GM23338 (cell line): ENCODE data around the gene EDEM1. TPM values are rescaled to one million over a fixed set of nuclear protein-coding genes. Genes with fewer than 3 reads are reported as not detected.

Experiments used
- ATAC-seq: fragments of 200-7000 bp; cut with Tn5 transposase; 3 replicates; pipeline ENCODE4 v1.9.1; 2020
- DNase-seq: peaks from one replicate; pipeline ENCODE4 v3.0.0-alpha.2; 2015; ENCODE audit warnings: low spot score
- H2AFZ ChIP-seq: fragments of 200-600 bp; sonication (generic); 2 replicates; pipeline ENCODE4 v1.8.0; 2016; ENCODE audit warnings: antibody characterized with exemption, mild to moderate bottlenecking, moderate library complexity
- H3F3A ChIP-seq: fragments of 200-600 bp; sonication (generic); replicated peaks from 2 replicates; pipeline ENCODE4 v1.8.0; 2017; ENCODE audit warnings: antibody characterized with exemption, mixed run types, low read depth
- H3K27ac ChIP-seq: fragments of 200-600 bp; sonication (generic); 2 replicates; pipeline ENCODE4 v1.6.1; 2016; ENCODE audit warnings: low read depth
- H3K27me3 ChIP-seq: fragments of 200-600 bp; sonication (generic); 2 replicates; pipeline ENCODE4 v1.8.0; 2016; ENCODE audit warnings: mild to moderate bottlenecking, mixed run types, moderate library complexity; ENCODE audit not compliant: insufficient read depth
- H3K36me3 ChIP-seq: fragments of 200-600 bp; sonication (generic); 2 replicates; pipeline ENCODE4 v1.8.0; 2016; ENCODE audit warnings: mild to moderate bottlenecking; ENCODE audit not compliant: insufficient read depth
- H3K4me1 ChIP-seq: fragments of 200-600 bp; sonication (generic); 2 replicates; pipeline ENCODE4 v1.8.0; 2016; ENCODE audit warnings: mild to moderate bottlenecking, moderate library complexity; ENCODE audit not compliant: insufficient read depth
- H3K4me2 ChIP-seq: fragments of 200-600 bp; sonication (generic); 2 replicates; pipeline ENCODE4 v1.7.1; 2017; ENCODE audit warnings: mixed run types
- H3K4me3 ChIP-seq: fragments of 200-600 bp; sonication (generic); 2 replicates; pipeline ENCODE4 v1.6.1; 2016; ENCODE audit warnings: mixed run types
- H3K79me2 ChIP-seq: fragments of 200-600 bp; sonication (generic); replicated peaks from 2 replicates; pipeline ENCODE4 v1.8.0; 2017; ENCODE audit warnings: mild to moderate bottlenecking; ENCODE audit not compliant: insufficient read depth
- H3K9me2 ChIP-seq: fragments of 200-600 bp; sonication (generic); 2 replicates; pipeline ENCODE4 v1.8.0; 2017; ENCODE audit not compliant: insufficient read depth
- H4K20me1 ChIP-seq: fragments of 200-600 bp; sonication (generic); replicated peaks from 2 replicates; pipeline ENCODE4 v1.8.0; 2017; ENCODE audit warnings: mild to moderate bottlenecking; ENCODE audit not compliant: insufficient read depth
- H3K27ac Mint-ChIP-seq: 2 replicates; pipeline ENCODE4 v1.8.0; 2020; ENCODE audit warnings: inconsistent platforms, mild to moderate bottlenecking, moderate library complexity, mixed read lengths
- H3K27me3 Mint-ChIP-seq: 3 replicates; pipeline ENCODE4 v1.8.0; 2022; ENCODE audit warnings: low read depth, mild to moderate bottlenecking, moderate library complexity, mixed read lengths, inconsistent platforms; ENCODE audit not compliant: insufficient read depth, poor library complexity
- H3K36me3 Mint-ChIP-seq: 3 replicates; pipeline ENCODE4 v1.8.0; 2021; ENCODE audit warnings: low read depth, mild to moderate bottlenecking, inconsistent platforms, moderate library complexity, mixed read lengths
- H3K4me1 Mint-ChIP-seq: 3 replicates; pipeline ENCODE4 v1.8.0; 2020; ENCODE audit warnings: mild to moderate bottlenecking, inconsistent platforms, mixed read lengths
- H3K4me3 Mint-ChIP-seq: 3 replicates; pipeline ENCODE4 v1.8.0; 2021; ENCODE audit warnings: moderate library complexity, mild to moderate bottlenecking, inconsistent platforms, mixed read lengths
- H3K9me3 Mint-ChIP-seq: 3 replicates; pipeline ENCODE4 v1.8.0; 2020; ENCODE audit warnings: moderate library complexity, mild to moderate bottlenecking, inconsistent platforms, mixed read lengths
- CREB1 ChIP-seq: fragments of 250-450 bp; sonication (Bioruptor Pico); IDR thresholded peaks from 2 replicates; pipeline ENCODE4 v1.5.0; 2020; ENCODE audit warnings: low read depth, mild to moderate bottlenecking, moderate library complexity
- EZH2 ChIP-seq: fragments of 200-600 bp; sonication (generic); IDR thresholded peaks from one replicate; pipeline ENCODE4 v1.8.0; 2017; ENCODE audit warnings: antibody characterized with exemption, mild to moderate bottlenecking, low read depth; ENCODE audit not compliant: unreplicated experiment
- EZH2phosphoT487 ChIP-seq: fragments of 200-600 bp; sonication (generic); IDR thresholded peaks from one replicate; pipeline ENCODE4 v1.8.1; 2018; ENCODE audit warnings: antibody characterized with exemption; ENCODE audit not compliant: unreplicated experiment
- JUNB ChIP-seq: IDR thresholded peaks from one replicate; pipeline ENCODE4 v1.6.1; 2016; ENCODE audit warnings: antibody characterized with exemption; ENCODE audit not compliant: unreplicated experiment
- NANOG ChIP-seq: IDR thresholded peaks from 2 replicates; pipeline ENCODE4 v1.6.1; 2016; ENCODE audit warnings: antibody characterized with exemption, borderline replicate concordance
- POLR2AphosphoS5 ChIP-seq: IDR thresholded peaks from 2 replicates; pipeline ENCODE4 v1.6.1; 2016; ENCODE audit warnings: antibody characterized with exemption, low read depth
- STAT1 ChIP-seq: IDR thresholded peaks from one replicate; pipeline ENCODE4 v1.6.1; 2016; ENCODE audit warnings: antibody characterized with exemption; ENCODE audit not compliant: unreplicated experiment
- ZNF114 ChIP-seq: fragments of 250-450 bp; sonication (Bioruptor Pico); IDR thresholded peaks from 2 replicates; pipeline ENCODE4 v1.5.0; 2020; ENCODE audit warnings: mild to moderate bottlenecking, moderate library complexity
- ZNF331 ChIP-seq: fragments of 250-450 bp; sonication (Bioruptor Pico); IDR thresholded peaks from 2 replicates; pipeline ENCODE4 v1.5.0; 2020; ENCODE audit warnings: low read depth, mild to moderate bottlenecking, moderate library complexity
- polyA plus RNA-seq: library from polyadenylated mRNA; unstranded; fragments of >200 nt; fragmentation: Nextera tagmentation; extraction: Ambion mirVana; gene quantifications from 2 replicates; pipeline ENCODE4 v1.2.1, GENCODE V29; 2016
- total RNA-seq: library from RNA; depleted of rRNA; stranded (reverse); fragments of >200 nt; shearing (Covaris generic); gene quantifications from 2 replicates; pipeline ENCODE4 v1.2.3, GENCODE V29; 2014
- TF ChIP-seq, protein P1 (sequence below): IDR thresholded peaks from one replicate; pipeline ENCODE4 v1.6.1; 2018; ENCODE audit warnings: antibody characterized with exemption; ENCODE audit not compliant: unreplicated experiment
- TF ChIP-seq, protein P2 (sequence below): IDR thresholded peaks from 2 replicates; pipeline ENCODE4 v1.6.1; 2016; ENCODE audit warnings: antibody characterized with exemption
- TF ChIP-seq, protein P3 (sequence below), 2 experiments: fragments of 200-600 bp in 1 of 2; sonication (generic) in 1 of 2; conservative IDR thresholded peaks; 2 replicates each; pipeline versions ENCODE4 v1.5.1 to v1.6.1; 2016 to 2017; ENCODE audit warnings: antibody characterized with exemption in 2 of 2, low read depth in 2 of 2, mild to moderate bottlenecking in 2 of 2, moderate library complexity in 1 of 2
- TF ChIP-seq, protein P4 (sequence below): fragments of 250-450 bp; sonication (Bioruptor Pico); IDR thresholded peaks from 2 replicates; pipeline ENCODE4 v1.5.0; 2020; ENCODE audit warnings: mild to moderate bottlenecking, moderate library complexity

The EDEM1 gene
- total and polyA plus RNA-seq, 2 experiments from 2014 or later = 2.2 to 36.7 TPM

DNA sequence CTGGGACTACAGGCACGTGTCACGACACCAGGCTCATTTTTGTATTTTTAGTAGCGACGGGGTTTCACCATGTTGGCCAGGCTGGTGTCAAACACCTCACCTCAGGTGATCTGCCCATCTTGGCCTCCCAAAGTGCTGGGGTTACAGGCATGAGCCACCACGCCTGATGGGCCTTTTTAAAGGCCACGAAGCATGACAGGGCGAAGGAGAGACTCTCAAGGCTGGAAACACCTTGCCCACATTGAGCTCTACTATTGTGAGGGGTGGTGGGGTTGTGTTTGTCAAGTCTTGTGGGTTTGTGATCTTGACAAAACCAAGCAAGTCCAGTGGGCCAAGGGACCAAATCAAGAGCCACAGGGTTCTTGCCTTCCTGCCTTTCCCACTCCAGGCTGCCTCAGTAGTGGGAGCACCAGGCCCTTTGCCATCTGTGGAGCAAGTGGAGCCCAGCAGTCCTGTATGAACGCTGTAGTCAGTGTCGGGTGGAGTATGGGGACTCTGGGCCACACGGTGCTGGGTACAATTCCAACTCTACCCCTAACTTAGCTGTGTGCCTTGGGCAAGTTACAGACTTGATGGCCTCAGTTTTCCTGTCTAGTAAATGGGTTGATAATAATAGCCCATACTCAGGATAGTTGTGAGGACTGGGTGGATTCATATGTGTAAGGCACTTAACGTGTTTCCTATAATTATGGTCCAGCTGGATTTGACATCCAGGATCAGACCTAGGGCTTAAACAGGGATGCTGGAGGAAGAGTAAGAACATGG is 33.3 kb downstream of the EDEM1 start:
- no peak overlapping the region for H3K27ac ChIP-seq
- H3K27me3 Mint-ChIP-seq = peaks cover 5% of the 10 kb centered on the region
- H3F3A ChIP-seq = no peaks in the 10 kb centered on the region
- no peak for DNase-seq
- H2AFZ ChIP-seq = no peak overlapping the region
- no peak overlapping the region for H3K4me2 ChIP-seq
- peaks cover 21% of the 10 kb centered on the region for H3K4me1 ChIP-seq
- no peak overlapping the region for H3K4me3 Mint-ChIP-seq
- no peaks in the 10 kb centered on the region for H3K9me3 Mint-ChIP-seq
- H3K27ac Mint-ChIP-seq = no peak overlapping the region
- ATAC-seq = no peak
- H4K20me1 ChIP-seq = no peaks in the 10 kb centered on the region; the same call in 1 of the 2 replicates
- H3K4me3 ChIP-seq = no peak overlapping the region
- peaks cover 10% of the 10 kb centered on the region; the same call in 1 of the 2 replicates for H3K36me3 ChIP-seq
- TF ChIP-seq, protein P1, sequence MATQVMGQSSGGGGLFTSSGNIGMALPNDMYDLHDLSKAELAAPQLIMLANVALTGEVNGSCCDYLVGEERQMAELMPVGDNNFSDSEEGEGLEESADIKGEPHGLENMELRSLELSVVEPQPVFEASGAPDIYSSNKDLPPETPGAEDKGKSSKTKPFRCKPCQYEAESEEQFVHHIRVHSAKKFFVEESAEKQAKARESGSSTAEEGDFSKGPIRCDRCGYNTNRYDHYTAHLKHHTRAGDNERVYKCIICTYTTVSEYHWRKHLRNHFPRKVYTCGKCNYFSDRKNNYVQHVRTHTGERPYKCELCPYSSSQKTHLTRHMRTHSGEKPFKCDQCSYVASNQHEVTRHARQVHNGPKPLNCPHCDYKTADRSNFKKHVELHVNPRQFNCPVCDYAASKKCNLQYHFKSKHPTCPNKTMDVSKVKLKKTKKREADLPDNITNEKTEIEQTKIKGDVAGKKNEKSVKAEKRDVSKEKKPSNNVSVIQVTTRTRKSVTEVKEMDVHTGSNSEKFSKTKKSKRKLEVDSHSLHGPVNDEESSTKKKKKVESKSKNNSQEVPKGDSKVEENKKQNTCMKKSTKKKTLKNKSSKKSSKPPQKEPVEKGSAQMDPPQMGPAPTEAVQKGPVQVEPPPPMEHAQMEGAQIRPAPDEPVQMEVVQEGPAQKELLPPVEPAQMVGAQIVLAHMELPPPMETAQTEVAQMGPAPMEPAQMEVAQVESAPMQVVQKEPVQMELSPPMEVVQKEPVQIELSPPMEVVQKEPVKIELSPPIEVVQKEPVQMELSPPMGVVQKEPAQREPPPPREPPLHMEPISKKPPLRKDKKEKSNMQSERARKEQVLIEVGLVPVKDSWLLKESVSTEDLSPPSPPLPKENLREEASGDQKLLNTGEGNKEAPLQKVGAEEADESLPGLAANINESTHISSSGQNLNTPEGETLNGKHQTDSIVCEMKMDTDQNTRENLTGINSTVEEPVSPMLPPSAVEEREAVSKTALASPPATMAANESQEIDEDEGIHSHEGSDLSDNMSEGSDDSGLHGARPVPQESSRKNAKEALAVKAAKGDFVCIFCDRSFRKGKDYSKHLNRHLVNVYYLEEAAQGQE = no peak
- no peak for TF ChIP-seq EZH2phosphoT487
- no peak for TF ChIP-seq NANOG
- no peak for TF ChIP-seq ZNF331 (CRISPR knock-in tag)
- TF ChIP-seq EZH2 = no peak
- TF ChIP-seq, protein P2, sequence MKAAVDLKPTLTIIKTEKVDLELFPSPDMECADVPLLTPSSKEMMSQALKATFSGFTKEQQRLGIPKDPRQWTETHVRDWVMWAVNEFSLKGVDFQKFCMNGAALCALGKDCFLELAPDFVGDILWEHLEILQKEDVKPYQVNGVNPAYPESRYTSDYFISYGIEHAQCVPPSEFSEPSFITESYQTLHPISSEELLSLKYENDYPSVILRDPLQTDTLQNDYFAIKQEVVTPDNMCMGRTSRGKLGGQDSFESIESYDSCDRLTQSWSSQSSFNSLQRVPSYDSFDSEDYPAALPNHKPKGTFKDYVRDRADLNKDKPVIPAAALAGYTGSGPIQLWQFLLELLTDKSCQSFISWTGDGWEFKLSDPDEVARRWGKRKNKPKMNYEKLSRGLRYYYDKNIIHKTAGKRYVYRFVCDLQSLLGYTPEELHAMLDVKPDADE = no peak
- TF ChIP-seq, protein P3, sequence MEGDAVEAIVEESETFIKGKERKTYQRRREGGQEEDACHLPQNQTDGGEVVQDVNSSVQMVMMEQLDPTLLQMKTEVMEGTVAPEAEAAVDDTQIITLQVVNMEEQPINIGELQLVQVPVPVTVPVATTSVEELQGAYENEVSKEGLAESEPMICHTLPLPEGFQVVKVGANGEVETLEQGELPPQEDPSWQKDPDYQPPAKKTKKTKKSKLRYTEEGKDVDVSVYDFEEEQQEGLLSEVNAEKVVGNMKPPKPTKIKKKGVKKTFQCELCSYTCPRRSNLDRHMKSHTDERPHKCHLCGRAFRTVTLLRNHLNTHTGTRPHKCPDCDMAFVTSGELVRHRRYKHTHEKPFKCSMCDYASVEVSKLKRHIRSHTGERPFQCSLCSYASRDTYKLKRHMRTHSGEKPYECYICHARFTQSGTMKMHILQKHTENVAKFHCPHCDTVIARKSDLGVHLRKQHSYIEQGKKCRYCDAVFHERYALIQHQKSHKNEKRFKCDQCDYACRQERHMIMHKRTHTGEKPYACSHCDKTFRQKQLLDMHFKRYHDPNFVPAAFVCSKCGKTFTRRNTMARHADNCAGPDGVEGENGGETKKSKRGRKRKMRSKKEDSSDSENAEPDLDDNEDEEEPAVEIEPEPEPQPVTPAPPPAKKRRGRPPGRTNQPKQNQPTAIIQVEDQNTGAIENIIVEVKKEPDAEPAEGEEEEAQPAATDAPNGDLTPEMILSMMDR (conservative IDR thresholded peaks at IDR 0.05; ENCODE audit: low read depth in 2 of 2) = no peak
- TF ChIP-seq, protein P4, sequence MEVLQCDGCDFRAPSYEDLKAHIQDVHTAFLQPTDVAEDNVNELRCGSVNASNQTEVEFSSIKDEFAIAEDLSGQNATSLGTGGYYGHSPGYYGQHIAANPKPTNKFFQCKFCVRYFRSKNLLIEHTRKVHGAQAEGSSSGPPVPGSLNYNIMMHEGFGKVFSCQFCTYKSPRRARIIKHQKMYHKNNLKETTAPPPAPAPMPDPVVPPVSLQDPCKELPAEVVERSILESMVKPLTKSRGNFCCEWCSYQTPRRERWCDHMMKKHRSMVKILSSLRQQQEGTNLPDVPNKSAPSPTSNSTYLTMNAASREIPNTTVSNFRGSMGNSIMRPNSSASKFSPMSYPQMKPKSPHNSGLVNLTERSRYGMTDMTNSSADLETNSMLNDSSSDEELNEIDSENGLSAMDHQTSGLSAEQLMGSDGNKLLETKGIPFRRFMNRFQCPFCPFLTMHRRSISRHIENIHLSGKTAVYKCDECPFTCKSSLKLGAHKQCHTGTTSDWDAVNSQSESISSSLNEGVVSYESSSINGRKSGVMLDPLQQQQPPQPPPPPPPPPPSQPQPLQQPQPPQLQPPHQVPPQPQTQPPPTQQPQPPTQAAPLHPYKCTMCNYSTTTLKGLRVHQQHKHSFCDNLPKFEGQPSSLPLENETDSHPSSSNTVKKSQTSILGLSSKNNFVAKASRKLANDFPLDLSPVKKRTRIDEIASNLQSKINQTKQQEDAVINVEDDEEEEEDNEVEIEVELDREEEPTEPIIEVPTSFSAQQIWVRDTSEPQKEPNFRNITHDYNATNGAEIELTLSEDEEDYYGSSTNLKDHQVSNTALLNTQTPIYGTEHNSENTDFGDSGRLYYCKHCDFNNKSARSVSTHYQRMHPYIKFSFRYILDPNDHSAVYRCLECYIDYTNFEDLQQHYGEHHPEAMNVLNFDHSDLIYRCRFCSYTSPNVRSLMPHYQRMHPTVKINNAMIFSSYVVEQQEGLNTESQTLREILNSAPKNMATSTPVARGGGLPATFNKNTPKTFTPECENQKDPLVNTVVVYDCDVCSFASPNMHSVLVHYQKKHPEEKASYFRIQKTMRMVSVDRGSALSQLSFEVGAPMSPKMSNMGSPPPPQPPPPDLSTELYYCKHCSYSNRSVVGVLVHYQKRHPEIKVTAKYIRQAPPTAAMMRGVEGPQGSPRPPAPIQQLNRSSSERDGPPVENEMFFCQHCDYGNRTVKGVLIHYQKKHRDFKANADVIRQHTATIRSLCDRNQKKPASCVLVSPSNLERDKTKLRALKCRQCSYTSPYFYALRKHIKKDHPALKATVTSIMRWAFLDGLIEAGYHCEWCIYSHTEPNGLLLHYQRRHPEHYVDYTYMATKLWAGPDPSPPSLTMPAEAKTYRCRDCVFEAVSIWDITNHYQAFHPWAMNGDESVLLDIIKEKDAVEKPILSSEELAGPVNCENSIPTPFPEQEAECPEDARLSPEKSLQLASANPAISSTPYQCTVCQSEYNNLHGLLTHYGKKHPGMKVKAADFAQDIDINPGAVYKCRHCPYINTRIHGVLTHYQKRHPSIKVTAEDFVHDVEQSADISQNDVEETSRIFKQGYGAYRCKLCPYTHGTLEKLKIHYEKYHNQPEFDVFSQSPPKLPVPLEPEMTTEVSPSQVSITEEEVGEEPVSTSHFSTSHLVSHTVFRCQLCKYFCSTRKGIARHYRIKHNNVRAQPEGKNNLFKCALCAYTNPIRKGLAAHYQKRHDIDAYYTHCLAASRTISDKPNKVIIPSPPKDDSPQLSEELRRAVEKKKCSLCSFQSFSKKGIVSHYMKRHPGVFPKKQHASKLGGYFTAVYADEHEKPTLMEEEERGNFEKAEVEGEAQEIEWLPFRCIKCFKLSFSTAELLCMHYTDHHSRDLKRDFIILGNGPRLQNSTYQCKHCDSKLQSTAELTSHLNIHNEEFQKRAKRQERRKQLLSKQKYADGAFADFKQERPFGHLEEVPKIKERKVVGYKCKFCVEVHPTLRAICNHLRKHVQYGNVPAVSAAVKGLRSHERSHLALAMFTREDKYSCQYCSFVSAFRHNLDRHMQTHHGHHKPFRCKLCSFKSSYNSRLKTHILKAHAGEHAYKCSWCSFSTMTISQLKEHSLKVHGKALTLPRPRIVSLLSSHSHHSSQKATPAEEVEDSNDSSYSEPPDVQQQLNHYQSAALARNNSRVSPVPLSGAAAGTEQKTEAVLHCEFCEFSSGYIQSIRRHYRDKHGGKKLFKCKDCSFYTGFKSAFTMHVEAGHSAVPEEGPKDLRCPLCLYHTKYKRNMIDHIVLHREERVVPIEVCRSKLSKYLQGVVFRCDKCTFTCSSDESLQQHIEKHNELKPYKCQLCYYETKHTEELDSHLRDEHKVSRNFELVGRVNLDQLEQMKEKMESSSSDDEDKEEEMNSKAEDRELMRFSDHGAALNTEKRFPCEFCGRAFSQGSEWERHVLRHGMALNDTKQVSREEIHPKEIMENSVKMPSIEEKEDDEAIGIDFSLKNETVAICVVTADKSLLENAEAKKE (CRISPR knock-in tag) = no peak
- TF ChIP-seq POLR2AphosphoS5 = no peak
- TF ChIP-seq CREB1 (CRISPR knock-in tag) = no peak
- TF ChIP-seq JUNB = no peak
- TF ChIP-seq ZNF114 (CRISPR knock-in tag) = no peak
- TF ChIP-seq STAT1 = no peak
- H3K27me3 ChIP-seq = no peaks in the 10 kb centered on the region
- H3K9me2 ChIP-seq = no peaks in the 10 kb centered on the region
- H3K36me3 Mint-ChIP-seq = peaks cover 24% of the 10 kb centered on the region
- no peaks in the 10 kb centered on the region for H3K79me2 ChIP-seq
- H3K4me1 Mint-ChIP-seq = peaks cover 47% of the 10 kb centered on the region
